ACC112 (cell line): ENCODE results near the gene PDLIM5.

Experiments used
- H2AFZ ChIP-seq: fragments of 200-600 bp; sonication (generic); one replicate; pipeline ENCODE4 v1.6.0; 2017; ENCODE audit warnings: antibody characterized with exemption, low read length; ENCODE audit not compliant: unreplicated experiment
- H3K27ac ChIP-seq: fragments of 200-600 bp; sonication (generic); 2 replicates; pipeline ENCODE4 v1.5.1; 2014; ENCODE audit warnings: low read depth, mild to moderate bottlenecking, antibody characterized with exemption, low read length, moderate library complexity
- H3K27me3 ChIP-seq: fragments of 200-600 bp; sonication (generic); 2 replicates; pipeline ENCODE4 v1.6.1; 2014; ENCODE audit warnings: mild to moderate bottlenecking, antibody characterized with exemption, low read length, moderate library complexity, mixed read lengths; ENCODE audit not compliant: insufficient read depth
- H3K36me3 ChIP-seq: fragments of 200-600 bp; sonication (generic); 2 replicates; pipeline ENCODE4 v1.6.1; 2016; ENCODE audit warnings: mild to moderate bottlenecking, antibody characterized with exemption, low read length, moderate library complexity, mixed read lengths; ENCODE audit not compliant: insufficient read depth
- H3K4me1 ChIP-seq: fragments of 200-600 bp; sonication (generic); one replicate; pipeline ENCODE4 v1.6.1; 2016; ENCODE audit warnings: low read length, mixed read lengths; ENCODE audit not compliant: insufficient read depth, unreplicated experiment, control insufficient read depth
- H3K4me3 ChIP-seq: fragments of 200-600 bp; sonication (generic); 2 replicates; pipeline ENCODE4 v1.5.1; 2014; ENCODE audit warnings: mild to moderate bottlenecking, low read depth, low read length
- H3K79me2 ChIP-seq: fragments of 200-600 bp; sonication (generic); one replicate; pipeline ENCODE4 v1.6.0; 2016; ENCODE audit warnings: low read length; ENCODE audit not compliant: control insufficient read depth, unreplicated experiment, insufficient read depth

PDLIM5 gene

GRCh38 chr4:94447754-94448411, 3.9 kb upstream of the PDLIM5 start:
- H3K79me2 ChIP-seq, result peaks cover 11% of the 10 kb centered on the region
- H3K27ac ChIP-seq, result peak overlapping the region; percentile 64
- peaks cover 45% of the 10 kb centered on the region for H3K4me1 ChIP-seq
- peak overlapping the region; percentile 18; the same call in 1 of the 2 replicates for H3K4me3 ChIP-seq
- H3K27me3 ChIP-seq, result no peaks in the 10 kb centered on the region
- no peaks in the 10 kb centered on the region for H3K36me3 ChIP-seq
- H2AFZ ChIP-seq, result peak overlapping the region; percentile 72

GRCh38 chr4:94448815-94449375, 2.8 kb upstream of the PDLIM5 start:
- H3K27me3 ChIP-seq, result no peaks in the 10 kb centered on the region
- peak overlapping the region; percentile 72 for H2AFZ ChIP-seq
- H3K4me3 ChIP-seq, result no peak overlapping the region
- peaks cover 21% of the 10 kb centered on the region for H3K79me2 ChIP-seq
- no peak overlapping the region for H3K27ac ChIP-seq
- H3K4me1 ChIP-seq, result peaks cover 45% of the 10 kb centered on the region
- no peaks in the 10 kb centered on the region for H3K36me3 ChIP-seq

DNA sequence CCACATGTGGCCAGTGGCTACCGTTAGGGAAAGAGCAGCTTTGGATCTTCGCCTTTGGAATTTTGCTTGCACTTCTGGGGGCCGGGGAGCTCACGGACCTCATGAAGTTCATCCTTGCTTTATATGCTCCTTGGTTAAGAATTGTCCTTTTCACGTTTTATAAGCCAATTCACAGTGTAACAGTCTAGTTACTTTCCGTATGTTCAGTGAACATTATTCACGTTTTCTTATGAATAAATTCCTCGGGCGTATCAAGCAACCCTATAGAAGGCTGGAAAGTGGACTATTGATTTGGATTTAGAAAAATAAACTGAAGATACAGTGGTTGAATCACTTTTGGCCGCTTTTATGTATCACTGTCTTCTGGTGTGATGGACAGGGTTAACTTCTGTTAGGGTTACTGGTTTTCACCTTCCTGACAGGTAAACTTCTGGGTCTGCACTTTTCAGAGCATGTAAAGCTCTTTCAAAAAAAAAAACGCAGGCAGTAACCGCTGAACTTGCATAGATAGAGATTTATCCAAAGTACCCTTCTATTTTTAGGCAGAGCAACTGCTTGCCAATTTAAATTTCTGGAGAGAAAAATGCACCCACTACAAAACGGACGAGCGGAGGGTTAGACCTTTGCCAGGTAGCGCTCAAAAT, 569 bp upstream of the PDLIM5 start:
- Histone ChIP-seq H3K4me1 (peaks cover 36% of the 10 kb centered on the region), H3K4me3 (peak overlapping the region; percentile 97), H3K36me3 (no peaks in the 10 kb centered on the region; the same call in 1 of the 2 replicates), H2AFZ (peak overlapping the region; percentile 93), H3K27me3 (no peaks in the 10 kb centered on the region), H3K79me2 (peaks cover 41% of the 10 kb centered on the region), H3K27ac (peak overlapping the region; percentile 4; the same call in 1 of the 2 replicates)

DNA sequence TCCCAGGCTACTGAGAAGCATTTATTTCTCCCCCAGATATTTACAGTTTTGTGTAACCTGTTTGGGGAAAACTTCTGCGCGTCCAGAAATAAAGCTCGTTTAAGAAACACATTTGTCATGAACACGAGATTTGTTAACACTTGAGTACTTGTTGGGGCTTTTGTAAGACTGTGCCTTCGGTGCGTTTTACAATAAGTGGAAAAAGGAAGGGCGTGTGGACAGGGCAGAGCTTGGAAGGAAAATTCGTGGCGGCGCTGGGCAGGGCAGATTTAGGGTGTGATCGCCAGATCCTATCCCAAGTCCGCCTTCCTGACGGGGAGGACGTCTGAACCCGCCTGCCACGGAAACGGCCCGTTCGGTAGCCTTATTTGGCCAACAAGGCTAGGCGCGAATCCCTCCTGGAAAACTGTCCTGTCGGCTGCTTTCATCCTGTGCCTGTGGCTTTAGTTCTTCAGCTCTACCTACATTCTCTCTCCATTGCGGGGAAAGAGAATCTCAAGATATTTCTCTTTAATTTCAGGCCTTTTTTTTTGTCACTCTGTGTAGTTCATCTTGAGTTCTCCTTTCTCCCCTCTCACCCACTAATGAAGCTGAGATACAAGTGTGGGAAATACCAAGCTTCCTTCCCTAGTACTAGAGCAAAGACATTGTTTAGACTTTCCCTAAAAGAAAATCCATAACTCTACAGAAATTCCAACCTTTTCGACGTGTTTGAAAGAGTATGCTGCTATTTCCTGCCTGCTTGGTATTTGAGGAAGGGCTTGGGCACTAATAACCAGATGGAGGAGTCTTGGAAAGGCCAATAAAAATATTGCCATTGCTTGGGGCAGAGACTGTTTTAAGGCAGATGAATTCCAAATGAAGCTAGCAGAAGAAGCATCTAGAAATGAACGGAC, 982 bp downstream of the PDLIM5 start:
- Histone ChIP-seq H3K36me3 (peaks cover 6% of the 10 kb centered on the region; the same call in 1 of the 2 replicates), H3K4me1 (peaks cover 32% of the 10 kb centered on the region), H2AFZ (peak overlapping the region; percentile 79), H3K27me3 (no peaks in the 10 kb centered on the region), H3K4me3 (peak overlapping the region; percentile 97), H3K27ac (peak overlapping the region; percentile 84), H3K79me2 (peaks cover 56% of the 10 kb centered on the region)

GRCh38 chr4:94453391-94453963, 1.7 kb downstream of the PDLIM5 start:
- Histone ChIP-seq H3K79me2 (peaks cover 63% of the 10 kb centered on the region), H2AFZ (no peak overlapping the region), H3K4me3 (peak overlapping the region; percentile 97), H3K36me3 (peaks cover 6% of the 10 kb centered on the region; the same call in 1 of the 2 replicates), H3K27ac (peak overlapping the region; percentile 84), H3K4me1 (peaks cover 31% of the 10 kb centered on the region), H3K27me3 (no peaks in the 10 kb centered on the region)

DNA sequence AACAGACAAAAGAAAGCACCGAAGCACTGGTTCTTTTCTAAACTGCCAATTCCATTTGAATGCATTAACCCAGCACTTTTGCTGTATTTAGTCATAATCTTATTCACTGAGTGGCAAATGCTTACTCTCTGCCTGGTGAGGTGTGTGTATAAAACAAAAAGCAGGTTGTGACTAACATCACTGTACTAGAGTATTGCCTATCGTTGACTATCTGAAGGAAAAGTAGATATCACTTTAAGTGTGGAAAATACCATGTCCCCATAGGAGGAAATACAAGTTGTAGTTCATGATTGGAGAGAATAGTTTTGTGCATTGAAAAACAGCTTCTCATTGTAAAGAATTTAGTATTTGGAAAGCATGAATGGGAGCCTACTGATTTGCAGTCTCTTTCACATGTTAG, 2.7 kb downstream of the PDLIM5 start:
- Histone ChIP-seq H3K27ac (peak overlapping the region; percentile 84), H3K4me1 (peaks cover 33% of the 10 kb centered on the region), H3K36me3 (peaks cover 11% of the 10 kb centered on the region; the same call in 1 of the 2 replicates), H2AFZ (no peak overlapping the region), H3K79me2 (peaks cover 72% of the 10 kb centered on the region), H3K4me3 (peak overlapping the region; percentile 97), H3K27me3 (no peaks in the 10 kb centered on the region)

DNA sequence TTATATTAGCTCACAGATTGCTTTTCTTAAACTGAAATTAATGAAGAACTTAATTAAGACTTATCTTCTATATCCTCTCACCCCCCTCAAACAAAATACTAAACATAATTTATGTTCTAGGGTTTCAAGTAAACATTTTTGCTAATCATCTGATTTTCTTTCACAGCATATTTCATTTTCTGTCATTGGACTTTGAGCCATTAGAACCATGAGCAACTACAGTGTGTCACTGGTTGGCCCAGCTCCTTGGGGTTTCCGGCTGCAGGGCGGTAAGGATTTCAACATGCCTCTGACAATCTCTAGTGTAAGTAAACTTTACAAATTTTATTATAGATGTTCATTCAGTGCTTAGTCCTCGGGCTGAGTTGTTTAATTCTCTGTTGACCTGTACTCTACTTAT, 3.3 kb downstream of the PDLIM5 start:
- Histone ChIP-seq H2AFZ (no peak overlapping the region), H3K36me3 (peaks cover 15% of the 10 kb centered on the region; the same call in 1 of the 2 replicates), H3K27me3 (no peaks in the 10 kb centered on the region), H3K27ac (peak overlapping the region; percentile 84), H3K4me1 (peaks cover 33% of the 10 kb centered on the region), H3K4me3 (peak overlapping the region; percentile 97), H3K79me2 (peaks cover 79% of the 10 kb centered on the region)

GRCh38 chr4:94457692-94458106, 6.0 kb downstream of the PDLIM5 start:
- Histone ChIP-seq H3K36me3 (peaks cover 15% of the 10 kb centered on the region; the same call in 1 of the 2 replicates), H3K4me3 (peak overlapping the region; percentile 63), H2AFZ (no peak overlapping the region), H3K27ac (no peak overlapping the region), H3K4me1 (peaks cover 33% of the 10 kb centered on the region), H3K27me3 (no peaks in the 10 kb centered on the region), H3K79me2 (peaks cover 94% of the 10 kb centered on the region)

DNA sequence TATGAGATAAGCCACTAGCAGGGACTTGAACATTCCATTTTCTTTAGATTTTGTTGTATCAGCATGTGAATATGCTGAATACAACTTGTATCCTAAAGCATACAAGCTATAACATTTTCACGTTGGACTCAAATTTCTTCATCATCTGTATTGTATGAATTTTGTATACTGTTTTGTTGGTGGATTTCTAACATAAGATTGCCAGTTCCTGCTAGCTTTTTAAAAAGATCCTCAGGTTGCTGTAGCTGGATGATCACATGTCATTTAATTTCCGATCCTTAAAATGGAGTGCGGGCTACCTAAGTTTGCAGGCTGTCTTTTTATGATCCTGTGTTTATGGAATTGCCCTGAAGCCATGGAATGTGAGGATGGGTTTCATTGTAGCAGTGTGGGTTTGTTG, 6.9 kb downstream of the PDLIM5 start:
- no peak overlapping the region for H2AFZ ChIP-seq
- H3K4me1 ChIP-seq, result peaks cover 37% of the 10 kb centered on the region

More for the DNA sequence above, 6.9 kb downstream of the PDLIM5 start:
- no peak overlapping the region for H3K27ac ChIP-seq
- H3K79me2 ChIP-seq, result peaks cover 93% of the 10 kb centered on the region
- H3K36me3 ChIP-seq, result peaks cover 15% of the 10 kb centered on the region; the same call in 1 of the 2 replicates
- no peaks in the 10 kb centered on the region for H3K27me3 ChIP-seq
- no peak overlapping the region for H3K4me3 ChIP-seq
